ENCODE data around the gene KLF11.

DNA sequence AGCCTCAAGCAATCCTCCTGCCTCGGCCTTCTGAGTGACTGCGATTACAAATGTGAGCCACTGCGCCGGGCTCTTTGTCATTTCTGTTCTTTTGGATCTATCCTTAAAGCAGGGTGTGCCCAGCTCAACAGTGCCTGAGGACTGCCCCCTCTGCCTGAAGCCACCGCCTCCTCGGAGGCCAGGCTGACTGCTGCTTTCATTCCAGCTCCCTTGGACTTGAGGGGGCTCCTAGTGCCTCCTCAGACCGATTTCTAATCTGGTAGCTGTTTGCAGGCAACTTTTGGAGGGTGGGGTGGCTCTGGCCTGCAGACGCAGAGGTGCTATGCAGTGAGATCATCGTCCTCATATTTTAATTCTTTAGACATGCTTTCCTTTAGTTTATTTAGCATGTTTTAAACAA is 35.9 kb upstream of the KLF11 start:
- TF ChIP-seq ZBTB7A (IDR thresholded peaks at IDR 0.05; ENCODE audit: low read depth) (no peak), CREB1 (IDR thresholded peaks at IDR 0.05; ENCODE audit: low read depth) (no peak), EP300 (IDR thresholded peaks at IDR 0.05; ENCODE audit: borderline replicate concordance) (no peak), CEBPB (IDR thresholded peaks at IDR 0.05) (no peak), RAD21 (IDR thresholded peaks at IDR 0.05; ENCODE audit: low read depth) (no peak), FOXM1 (IDR thresholded peaks at IDR 0.05; ENCODE audit: borderline replicate concordance, low read depth) (no peak), YY1 (IDR thresholded peaks at IDR 0.05; ENCODE audit: low read depth) (no peak), TEAD4 (IDR thresholded peaks at IDR 0.05) (no peak)
- TF ChIP-seq, protein P1, sequence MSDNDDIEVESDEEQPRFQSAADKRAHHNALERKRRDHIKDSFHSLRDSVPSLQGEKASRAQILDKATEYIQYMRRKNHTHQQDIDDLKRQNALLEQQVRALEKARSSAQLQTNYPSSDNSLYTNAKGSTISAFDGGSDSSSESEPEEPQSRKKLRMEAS (IDR thresholded peaks at IDR 0.05), result no peak
- TF ChIP-seq, protein P2, sequence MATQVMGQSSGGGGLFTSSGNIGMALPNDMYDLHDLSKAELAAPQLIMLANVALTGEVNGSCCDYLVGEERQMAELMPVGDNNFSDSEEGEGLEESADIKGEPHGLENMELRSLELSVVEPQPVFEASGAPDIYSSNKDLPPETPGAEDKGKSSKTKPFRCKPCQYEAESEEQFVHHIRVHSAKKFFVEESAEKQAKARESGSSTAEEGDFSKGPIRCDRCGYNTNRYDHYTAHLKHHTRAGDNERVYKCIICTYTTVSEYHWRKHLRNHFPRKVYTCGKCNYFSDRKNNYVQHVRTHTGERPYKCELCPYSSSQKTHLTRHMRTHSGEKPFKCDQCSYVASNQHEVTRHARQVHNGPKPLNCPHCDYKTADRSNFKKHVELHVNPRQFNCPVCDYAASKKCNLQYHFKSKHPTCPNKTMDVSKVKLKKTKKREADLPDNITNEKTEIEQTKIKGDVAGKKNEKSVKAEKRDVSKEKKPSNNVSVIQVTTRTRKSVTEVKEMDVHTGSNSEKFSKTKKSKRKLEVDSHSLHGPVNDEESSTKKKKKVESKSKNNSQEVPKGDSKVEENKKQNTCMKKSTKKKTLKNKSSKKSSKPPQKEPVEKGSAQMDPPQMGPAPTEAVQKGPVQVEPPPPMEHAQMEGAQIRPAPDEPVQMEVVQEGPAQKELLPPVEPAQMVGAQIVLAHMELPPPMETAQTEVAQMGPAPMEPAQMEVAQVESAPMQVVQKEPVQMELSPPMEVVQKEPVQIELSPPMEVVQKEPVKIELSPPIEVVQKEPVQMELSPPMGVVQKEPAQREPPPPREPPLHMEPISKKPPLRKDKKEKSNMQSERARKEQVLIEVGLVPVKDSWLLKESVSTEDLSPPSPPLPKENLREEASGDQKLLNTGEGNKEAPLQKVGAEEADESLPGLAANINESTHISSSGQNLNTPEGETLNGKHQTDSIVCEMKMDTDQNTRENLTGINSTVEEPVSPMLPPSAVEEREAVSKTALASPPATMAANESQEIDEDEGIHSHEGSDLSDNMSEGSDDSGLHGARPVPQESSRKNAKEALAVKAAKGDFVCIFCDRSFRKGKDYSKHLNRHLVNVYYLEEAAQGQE (IDR thresholded peaks at IDR 0.05; ENCODE audit: low read depth), result no peak
- TF ChIP-seq, protein P3, sequence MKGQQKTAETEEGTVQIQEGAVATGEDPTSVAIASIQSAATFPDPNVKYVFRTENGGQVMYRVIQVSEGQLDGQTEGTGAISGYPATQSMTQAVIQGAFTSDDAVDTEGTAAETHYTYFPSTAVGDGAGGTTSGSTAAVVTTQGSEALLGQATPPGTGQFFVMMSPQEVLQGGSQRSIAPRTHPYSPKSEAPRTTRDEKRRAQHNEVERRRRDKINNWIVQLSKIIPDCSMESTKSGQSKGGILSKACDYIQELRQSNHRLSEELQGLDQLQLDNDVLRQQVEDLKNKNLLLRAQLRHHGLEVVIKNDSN (IDR thresholded peaks at IDR 0.05), result no peak
